ENCODE measurements around the gene ZNRF3.
A peak's percentile ranks its signal among the peaks of the same experiment; 100 is the strongest.

ZNRF3 gene

GRCh38 chr22:28915969-28916368 lies 32.6 kb downstream of the ZNRF3 start:
- no peak overlapping the region for H3K4me3 ChIP-seq
- H3K27ac ChIP-seq: no peak overlapping the region
- TF ChIP-seq CTCF (IDR thresholded peaks at IDR 0.05): no peak
- DNase-seq (ENCODE audit: low spot score): no peak

DNA sequence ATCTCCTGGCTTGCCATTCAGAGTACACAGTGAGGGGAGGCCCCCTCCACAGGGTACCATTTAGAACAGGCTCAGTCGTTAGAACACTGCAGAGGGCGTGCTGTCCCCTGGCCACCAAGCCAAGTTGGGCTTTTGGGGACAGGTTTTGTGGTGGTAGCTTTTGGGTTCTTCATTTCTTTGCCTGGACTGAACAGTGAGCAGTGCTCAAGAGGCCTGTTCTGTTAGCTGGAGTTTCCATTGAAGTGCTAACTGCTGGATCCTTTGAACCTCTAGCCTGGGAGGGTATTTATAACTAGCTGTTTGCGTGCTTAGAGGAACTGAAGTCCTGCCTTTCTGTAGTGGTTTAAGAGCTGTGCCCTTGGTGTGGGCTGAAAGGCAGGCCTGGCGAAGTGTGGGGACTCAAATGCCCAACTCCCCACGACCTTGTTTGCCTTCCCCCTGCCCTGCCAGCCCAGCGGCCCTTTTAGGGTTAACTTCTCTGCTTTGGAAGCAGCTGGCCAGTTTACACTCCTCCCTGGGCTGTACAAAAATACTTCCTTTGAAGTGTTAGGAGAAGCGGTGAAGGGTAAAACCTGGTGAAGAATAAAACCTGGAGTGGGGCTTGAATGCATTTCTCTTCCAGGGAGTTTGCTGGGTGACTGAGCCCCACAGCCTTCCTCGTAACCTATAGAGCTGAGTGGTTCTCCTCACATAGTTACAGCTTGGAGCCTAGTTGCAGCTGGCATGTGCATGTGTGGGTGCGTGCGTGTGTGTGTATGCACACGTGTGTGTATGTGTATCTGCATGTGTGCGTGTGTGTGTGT lies 34.6 kb downstream of the ZNRF3 start:
- Histone ChIP-seq H3K27ac (peak overlapping the region; percentile 36 to 70), H3K4me3 (peak overlapping the region; percentile 0)
- DNase-seq (ENCODE audit: low spot score): no peak
- TF ChIP-seq CTCF (IDR thresholded peaks at IDR 0.05): no peak

DNA sequence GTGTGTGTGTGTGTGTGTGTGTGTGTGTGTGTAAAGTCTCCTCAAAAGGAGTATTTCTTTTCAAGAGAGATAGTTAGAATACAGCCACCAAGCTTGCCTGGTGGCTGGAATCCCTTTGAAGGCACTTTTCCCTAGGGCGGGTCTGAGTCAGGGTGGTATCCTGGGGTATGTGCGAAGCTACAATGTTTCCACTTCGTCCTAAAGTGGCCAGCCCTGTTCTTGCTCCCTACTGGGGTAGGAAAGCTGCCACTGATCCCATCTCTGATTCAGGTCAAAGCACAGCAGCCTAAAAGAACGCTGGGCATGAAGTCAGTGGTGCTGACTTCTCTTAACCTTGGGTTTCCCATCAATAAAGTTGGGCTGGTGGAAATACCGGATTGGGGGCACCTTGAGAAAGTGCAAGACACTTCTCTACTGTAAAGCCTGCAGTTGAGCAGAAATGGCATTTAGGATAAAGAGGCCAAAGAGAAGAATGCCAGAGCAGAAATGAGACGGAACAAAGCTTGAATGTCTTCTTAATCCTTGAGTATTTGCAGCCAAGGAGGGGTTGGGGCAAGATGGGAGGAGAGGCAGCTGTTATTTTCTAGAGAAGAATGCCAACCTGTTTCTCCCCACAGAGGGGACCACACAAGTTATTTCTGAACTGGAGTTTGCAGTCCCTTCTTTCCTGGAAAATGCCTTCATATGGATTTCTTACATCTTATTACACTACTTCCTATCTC lies 35.3 kb downstream of the ZNRF3 start:
- H3K27ac ChIP-seq: peak overlapping the region; percentile 9 to 70
- TF ChIP-seq CTCF (IDR thresholded peaks at IDR 0.05): no peak
- no peak for DNase-seq (ENCODE audit: low spot score)
- no peak overlapping the region for H3K4me3 ChIP-seq

DNA sequence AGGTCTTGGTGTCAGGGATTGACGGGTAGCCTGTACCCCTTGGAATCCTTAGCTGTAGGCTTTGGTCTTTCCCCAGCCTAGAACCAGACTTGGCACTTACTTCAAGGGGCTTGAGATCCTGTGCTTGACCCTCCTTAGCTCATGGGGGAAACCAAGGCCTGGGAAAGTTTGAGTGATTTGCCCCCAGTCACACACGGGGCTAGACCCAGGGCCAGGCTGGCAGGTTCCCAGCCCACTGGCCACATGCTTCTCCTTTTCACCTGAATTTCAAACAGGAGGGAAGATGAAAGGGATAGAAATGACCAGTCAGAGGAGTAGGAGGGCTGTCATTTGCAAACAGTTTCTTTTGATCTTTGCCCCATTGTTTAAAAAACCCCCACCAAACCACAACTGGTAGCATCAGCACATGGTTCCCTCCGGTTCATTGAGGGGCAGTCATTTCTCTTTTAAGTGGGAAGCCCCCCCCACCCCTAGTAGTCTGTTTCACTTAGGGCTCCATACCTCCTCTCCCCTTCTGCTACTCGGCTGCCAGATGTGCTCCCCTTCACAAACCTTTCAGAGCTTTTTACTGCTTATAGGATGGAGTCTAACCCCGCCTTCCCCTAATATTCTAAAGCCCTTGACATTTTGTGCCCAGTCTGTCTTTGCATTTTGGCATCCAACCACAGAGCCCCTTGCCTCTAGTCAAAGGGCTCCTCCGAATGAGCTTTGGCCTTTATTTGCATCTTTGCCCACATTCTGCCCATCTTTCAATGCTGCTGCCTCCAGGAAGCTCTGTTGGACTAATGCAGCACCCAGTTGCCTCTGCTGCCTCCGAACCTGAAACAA lies 37.6 kb downstream of the ZNRF3 start:
- no peak for TF ChIP-seq CTCF (IDR thresholded peaks at IDR 0.05)
- Histone ChIP-seq H3K4me3 (no peak overlapping the region), H3K27ac (no peak overlapping the region)
- DNase-seq (ENCODE audit: low spot score): no peak

DNA sequence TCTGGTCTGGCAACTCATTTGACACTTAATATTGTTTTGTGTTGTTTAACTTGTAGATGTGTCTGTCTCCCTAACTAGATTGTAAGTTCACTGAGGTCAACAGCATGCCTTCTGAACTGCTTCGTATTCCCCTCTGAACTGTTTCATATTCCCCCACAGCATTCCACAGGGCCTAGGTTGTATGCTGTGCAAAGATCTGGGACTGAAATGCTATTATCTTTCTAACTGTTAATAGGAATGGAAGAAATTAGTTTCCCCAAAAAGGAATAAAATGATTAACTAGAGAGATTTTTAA lies 38.2 kb downstream of the ZNRF3 start:
- no peak for DNase-seq (ENCODE audit: low spot score)
- no peak overlapping the region for H3K27ac ChIP-seq
- H3K4me3 ChIP-seq: no peak overlapping the region
- no peak for TF ChIP-seq CTCF (IDR thresholded peaks at IDR 0.05)

GRCh38 chr22:28922540-28923244 lies 39.3 kb downstream of the ZNRF3 start:
- TF ChIP-seq CTCF (IDR thresholded peaks at IDR 0.05): no peak
- no peak for DNase-seq (ENCODE audit: low spot score)
- H3K4me3 ChIP-seq: no peak overlapping the region
- H3K27ac ChIP-seq: peak overlapping the region in 1 of 2 donors; percentile 23
